Measurements from ENCODE around the gene CBX7. TPM values are rescaled to one million over a fixed set of nuclear protein-coding genes. Genes with fewer than 3 reads are reported as not detected.

CBX7 gene
- total RNA-seq, 1 experiment from 2014 or later: 7.9 TPM

DNA sequence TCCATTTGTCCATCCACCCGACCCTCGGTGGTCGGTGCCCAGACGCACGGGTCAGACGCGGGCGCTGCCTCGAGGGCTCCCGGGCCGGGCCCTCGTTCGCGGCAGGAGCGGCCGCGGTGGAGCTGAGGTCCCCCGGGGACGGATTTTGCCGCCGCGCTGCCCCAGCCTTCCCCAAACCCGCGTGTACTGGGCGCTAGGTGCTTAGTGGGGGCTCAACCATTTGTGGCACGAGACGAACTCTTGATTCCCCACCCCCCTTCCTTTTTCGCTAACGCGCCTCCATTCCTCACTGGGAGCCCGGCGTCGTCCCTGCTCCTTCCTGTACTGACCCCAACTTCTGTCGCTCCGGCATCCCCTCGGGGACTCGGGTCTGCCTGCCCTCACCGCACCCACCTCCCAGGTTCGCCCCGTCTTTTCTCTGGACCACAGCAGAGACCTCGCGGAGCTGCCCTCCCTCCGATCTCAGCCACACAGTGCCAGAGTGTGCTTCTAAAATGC is 789 bp upstream of the CBX7 start:
- Histone ChIP-seq H3K27me3 (peaks cover 24% of the 10 kb centered on the region), H3K9me3 (no peaks in the 10 kb centered on the region), H3K36me3 (no peaks in the 10 kb centered on the region), H3K4me3 (peak overlapping the region; percentile 58)
- no peak for DNase-seq

DNA sequence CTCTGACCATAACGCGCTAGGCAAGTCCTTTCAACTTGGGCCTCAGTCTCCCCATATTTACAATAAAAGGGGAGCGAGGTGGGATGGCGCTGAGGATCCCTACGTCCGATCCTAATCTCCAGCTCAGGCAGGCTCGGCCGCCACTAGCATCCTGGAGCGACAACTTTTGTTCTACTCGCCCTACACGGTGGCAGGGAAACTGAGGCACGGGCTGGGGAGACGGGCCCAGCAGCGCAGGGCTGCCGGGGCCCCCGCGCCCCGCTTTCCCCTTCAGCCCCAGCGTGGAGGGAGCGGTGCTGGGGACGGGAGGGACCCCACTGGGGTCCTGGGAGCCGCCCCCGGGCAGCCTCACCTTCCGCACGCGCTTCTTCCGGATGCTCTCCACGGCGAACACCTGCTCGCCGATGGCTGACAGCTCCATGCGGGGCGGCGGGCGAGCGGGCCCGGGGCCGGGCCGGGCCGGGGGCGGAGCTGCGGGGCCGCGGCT is 413 bp downstream of the CBX7 start:
- peak overlapping the region; percentile 58 for H3K4me3 ChIP-seq
- H3K9me3 ChIP-seq: no peaks in the 10 kb centered on the region
- H3K27me3 ChIP-seq: peaks cover 24% of the 10 kb centered on the region
- DNase-seq: no peak
- H3K36me3 ChIP-seq: no peaks in the 10 kb centered on the region

DNA sequence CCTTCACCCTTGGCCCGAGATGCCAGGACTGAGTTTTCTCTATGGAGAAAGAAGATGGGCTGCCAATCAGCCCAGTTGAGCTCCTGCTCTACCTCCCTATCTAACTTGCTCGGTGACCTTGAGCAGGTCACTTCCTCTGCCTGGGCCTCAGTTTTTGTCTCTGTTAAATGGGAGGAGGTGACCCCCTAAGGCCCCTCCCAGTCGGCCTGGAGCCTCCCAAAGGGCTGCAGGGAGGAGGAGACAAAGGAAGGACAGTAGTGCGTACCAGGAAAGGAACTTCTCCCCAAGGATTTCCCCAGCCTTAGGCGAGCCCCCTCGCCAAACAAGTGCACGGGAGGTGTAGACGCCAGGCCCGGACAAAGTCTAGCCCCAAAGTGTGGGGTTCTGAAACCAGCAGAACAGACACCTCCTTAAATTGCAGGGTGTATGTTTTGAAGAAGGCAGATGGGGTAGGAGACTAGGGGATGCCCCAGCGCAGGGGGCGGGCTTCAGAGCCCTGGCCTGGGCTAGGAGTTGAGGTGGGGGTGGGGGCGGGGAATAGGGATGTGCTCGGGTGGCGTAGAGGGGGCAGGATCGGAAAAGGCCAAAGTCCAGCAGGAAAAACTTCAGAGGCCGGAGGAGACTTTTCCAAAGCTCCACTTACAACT is 1.0 kb downstream of the CBX7 start:
- H3K36me3 ChIP-seq: no peaks in the 10 kb centered on the region
- no peak for DNase-seq
- no peaks in the 10 kb centered on the region for H3K9me3 ChIP-seq
- no peak overlapping the region; the same call in 1 of the 2 replicates for H3K4me3 ChIP-seq
- H3K27me3 ChIP-seq: peaks cover 24% of the 10 kb centered on the region

DNA sequence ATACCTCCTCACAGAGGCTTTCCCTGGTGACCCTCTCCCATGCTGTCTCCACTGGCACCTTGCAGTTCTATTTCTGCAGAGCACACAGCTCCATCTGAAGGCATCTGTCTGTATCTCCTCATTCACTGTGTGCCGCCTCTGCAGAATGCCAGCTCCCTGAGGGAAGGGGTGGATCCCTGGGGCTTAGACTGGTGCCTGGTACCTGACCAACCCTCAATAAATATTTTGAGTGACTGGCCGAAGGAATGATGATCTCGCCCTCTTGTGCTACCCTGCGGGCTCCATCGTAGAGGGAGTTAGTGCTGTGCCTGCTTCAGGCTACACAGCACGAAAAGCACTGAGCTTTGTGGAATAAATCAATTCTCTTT is 1.6 kb downstream of the CBX7 start:
- Histone ChIP-seq H3K36me3 (no peaks in the 10 kb centered on the region), H3K9me3 (no peaks in the 10 kb centered on the region), H3K4me3 (no peak overlapping the region), H3K27me3 (peaks cover 24% of the 10 kb centered on the region)
- DNase-seq: no peak

DNA sequence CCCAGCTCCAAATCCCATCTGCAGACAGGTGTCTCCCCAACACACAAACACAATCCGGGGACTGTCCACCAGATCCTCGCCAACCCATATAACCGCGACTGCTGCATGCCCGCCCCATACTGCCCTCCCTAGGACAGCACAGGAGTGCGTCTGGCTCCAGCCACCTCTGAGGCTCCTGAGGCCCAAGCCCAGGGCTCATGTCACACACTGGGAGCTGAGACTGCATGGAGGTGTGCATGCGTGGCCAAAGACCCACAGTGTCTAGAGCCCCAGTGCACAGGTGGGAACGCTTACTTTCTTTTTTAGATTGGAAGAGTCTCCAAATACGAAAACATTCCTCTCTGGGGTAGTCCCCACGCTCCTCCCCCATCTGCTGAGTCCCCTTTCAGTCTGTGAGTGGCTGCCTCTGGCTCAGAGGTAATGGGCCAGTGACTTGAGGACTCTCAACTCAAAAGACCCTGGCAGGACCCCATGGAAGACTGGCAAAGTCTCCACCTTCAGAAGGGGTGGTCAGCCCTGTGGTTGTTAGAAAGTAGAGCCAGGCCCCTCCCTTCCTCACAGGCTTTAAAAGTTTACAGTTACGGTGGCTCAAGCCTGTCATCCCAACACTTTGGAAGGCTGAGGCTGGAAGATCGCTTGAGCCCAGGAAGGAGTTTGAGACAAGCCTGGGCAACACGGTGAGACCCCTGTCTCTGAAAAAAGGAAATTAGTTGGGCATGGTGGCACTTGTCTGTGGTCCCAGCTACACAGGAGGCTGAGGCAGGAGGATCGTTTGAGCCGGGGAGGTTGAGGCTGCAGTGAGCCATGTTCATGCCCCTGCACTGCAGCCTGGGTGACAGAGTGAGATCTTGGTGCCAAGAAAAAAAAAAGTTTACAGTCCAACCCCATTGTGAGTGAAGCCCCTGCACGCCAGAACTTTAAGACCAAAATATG is 2.3 kb downstream of the CBX7 start:
- Histone ChIP-seq H3K27me3 (peaks cover 21% of the 10 kb centered on the region), H3K9me3 (no peaks in the 10 kb centered on the region), H3K4me3 (no peak overlapping the region), H3K36me3 (no peaks in the 10 kb centered on the region)
- DNase-seq: no peak

DNA sequence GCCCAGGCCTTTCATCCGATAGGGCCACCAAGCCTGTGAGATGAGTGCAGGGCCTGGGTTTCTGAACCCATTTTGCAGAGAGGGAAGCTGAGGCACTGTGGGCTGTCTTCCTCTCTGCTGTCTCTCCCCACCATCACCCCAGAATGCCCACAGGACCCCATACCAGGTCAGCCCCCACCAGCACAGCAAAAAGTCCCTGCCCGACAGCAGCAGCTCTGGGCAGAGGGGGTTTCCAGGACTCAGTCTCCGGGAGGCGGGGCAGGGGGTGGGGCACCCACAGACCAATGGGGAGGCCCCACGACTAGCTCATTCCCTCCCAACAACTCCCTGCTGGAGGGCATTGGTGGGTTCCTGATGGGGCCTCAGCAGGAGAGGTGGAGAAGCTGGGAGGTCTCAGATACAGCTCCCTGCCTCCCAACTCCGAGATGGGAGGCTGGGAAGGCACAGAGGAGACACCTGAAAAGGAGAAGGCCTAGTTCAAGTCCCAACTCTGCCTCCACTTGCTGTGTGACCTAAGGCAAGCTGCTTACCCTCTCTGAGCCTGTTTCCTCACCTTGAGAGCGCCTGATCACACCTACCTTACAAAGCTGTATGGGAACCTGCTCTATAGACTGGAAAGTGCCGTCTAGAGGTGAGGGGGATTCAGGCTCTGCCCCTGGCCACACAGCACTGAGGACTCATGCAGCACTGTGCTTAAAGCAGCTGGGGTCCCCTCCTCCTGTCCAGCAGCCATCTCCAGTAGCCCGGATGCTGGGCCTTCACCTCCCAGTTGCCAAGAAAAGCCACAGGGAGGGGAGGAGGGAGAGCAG is 3.5 kb downstream of the CBX7 start:
- H3K4me3 ChIP-seq: no peak overlapping the region
- H3K27me3 ChIP-seq: peaks cover 9% of the 10 kb centered on the region
- peak; percentile 27 for DNase-seq
- H3K36me3 ChIP-seq: no peaks in the 10 kb centered on the region
- H3K9me3 ChIP-seq: no peaks in the 10 kb centered on the region

DNA sequence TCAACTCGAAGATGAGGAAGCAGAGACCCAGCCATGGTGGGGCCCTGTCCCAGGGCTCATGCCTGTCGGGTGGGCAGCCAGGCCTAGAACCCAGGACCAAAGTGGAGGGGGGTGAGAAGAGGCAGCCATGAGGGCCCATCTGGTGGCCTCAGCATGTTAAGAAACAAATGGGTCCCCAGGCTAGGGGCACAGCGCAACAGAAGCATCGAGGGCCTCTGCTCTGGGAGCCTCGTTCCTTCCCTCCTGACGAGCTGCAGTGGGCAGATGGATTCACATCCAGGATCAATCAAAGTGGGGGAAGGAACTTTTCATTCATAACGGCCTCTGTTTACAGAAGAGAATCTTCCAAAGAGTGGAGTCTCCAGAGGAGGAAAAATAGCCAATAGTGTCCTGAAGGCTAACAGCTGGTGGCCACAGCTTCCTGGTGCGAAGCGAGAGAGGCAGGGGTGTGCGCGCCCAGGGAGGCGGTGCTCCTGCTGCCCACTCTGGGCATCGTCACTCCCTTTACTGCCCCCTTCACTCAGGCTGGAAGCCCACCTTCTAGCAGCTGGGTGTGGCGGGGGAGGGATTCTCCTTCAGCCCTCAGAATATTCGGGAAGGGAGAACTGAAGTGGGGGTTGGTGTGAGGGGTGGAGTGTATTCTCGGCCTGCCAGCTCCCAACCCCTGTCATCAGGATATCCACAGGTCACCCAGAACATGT is 4.3 kb downstream of the CBX7 start:
- Histone ChIP-seq H3K4me3 (no peak overlapping the region), H3K27me3 (peaks cover 2% of the 10 kb centered on the region), H3K36me3 (no peaks in the 10 kb centered on the region), H3K9me3 (no peaks in the 10 kb centered on the region)
- DNase-seq: no peak

DNA sequence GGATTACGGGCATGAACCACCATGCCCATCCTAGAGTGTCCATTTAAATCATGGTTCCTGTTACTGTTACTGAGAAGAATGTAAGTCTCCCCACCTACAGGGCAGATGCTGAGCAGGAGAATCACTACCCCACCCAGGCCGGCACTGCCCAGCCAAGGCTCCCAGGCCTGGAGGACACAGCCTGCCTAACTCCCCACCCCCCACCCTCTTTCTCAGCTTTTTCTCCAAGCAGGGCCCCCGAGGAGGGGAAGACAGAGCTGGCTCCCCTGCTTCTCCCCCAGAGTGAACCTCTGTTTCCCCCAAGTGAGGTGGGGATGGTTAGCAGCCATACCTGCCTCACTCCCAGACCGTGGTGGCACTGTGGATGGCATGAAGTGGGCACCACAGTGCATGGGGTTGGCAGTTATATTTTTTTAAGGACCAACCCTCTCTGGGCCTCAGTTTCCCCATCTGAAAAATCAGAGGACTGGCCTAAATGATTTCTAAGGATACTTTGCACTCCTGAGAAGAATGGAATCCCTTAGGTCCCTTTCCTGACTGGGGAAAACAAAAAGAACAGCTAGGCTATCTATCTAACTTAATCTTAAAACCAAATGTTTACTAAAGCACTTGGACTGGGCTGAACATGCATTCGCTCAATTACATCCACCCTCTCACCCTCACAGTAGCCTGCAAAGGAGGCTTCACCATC is 5.0 kb downstream of the CBX7 start:
- Histone ChIP-seq H3K4me3 (no peak overlapping the region), H3K27me3 (no peaks in the 10 kb centered on the region), H3K36me3 (no peaks in the 10 kb centered on the region), H3K9me3 (no peaks in the 10 kb centered on the region)
- no peak for DNase-seq

DNA sequence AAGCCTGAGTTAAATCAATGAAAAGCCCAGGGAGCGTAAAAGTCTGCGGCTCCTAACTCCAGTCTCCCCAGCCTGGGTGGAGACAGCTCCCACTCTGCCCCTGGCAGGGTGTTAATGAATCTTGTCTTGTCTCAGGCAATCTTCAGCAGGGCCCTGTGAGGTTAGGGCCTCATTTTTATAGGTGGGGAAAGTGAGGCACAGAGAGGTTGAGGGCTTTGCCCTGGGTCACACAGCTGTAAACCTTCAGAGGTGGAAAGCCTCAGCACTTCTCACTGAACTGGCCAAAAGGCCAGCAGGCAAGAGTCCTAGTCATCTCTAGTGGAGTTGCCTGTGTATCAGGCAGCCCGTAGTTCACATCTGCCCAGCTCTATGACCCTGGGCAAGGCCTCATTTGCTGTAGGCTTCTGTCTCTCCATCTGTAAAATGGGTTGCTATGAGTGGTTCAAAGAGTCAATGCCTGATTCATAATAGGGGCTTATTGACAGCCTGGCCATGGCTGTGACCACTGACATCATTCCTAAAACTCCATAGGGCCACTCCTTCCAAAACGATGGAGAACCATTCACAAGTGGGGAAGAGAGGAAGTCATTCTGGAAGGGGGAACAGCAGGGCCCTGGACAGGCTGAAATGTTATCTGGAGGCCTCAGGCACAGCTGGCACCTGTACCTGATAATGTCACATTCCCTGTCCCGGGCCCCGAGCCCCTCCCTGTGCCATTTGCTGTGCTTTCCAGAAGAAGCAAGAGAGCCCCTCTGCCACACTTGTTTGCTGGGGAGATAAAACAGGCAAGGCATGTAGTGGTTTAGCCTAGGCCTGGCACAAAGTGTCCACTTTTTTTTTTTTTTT is 6.0 kb downstream of the CBX7 start:
- H3K4me3 ChIP-seq: no peak overlapping the region; the same call in 1 of the 2 replicates
- H3K27me3 ChIP-seq: no peaks in the 10 kb centered on the region
- H3K36me3 ChIP-seq: no peaks in the 10 kb centered on the region
- no peak for DNase-seq
- no peaks in the 10 kb centered on the region for H3K9me3 ChIP-seq

DNA sequence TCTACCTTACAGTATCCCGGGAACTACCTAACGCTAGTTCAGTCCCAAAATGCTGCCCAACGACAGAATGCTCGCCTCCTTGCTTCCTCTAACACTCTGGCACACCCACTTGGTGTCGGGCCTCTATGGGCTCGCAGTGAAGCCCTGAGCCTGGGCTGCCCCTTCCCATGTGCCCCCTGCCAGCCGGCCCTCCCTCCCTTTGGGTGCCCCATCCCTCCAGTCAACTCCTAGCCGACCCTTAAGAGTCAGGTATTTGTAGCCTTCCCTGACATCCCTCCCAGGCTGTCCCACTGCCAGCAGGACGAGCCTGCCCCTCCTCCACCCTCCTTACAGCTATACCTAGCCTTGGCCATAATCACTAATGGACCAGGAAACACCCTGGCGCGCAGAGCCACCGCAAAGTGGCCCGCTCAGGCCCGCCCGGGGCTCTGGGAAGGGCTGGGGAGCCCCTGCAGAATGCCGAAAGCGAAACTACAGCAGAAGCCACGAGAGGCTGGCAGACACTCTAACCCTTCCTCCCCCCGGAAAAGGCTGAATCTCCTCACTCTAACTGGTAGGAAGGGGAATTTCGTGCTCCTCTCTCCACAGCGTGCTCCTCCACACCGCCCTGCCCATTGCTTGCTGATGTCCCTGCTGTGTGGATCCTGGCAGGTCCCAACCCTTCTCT is 8.2 kb downstream of the CBX7 start:
- no peaks in the 10 kb centered on the region for H3K27me3 ChIP-seq
- no peaks in the 10 kb centered on the region for H3K36me3 ChIP-seq
- no peaks in the 10 kb centered on the region for H3K9me3 ChIP-seq
- peak overlapping the region; percentile 81 for H3K4me3 ChIP-seq
- peak; percentile 40 for DNase-seq

DNA sequence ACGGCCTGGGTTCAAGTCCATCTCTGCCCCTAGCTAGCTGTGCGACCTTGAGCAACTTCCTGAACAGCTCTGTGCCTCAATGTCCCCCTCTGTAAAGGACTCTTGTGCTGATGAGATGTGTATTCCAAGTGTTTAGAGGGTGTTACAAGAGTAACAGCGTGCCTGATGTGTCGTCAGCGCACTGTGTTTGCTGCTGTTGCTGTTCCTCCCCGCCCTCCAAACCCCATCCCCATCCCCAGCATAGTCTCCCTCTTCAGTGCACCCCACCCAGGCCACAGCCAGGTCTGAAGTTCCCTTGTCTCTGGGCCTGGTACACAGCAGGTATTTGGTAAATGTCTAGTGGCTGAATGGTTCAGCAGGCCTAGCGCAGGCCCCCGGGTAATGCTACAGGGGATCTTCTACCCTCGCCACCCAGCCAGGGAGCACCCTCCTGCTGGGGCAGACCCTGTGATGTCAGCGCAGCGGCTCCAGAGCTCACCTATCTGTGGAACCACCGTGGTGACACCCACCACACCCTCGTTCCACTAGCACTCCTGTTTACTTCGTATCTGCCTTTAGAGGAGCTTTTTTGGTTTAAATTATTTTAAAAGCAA is 10.3 kb downstream of the CBX7 start:
- no peaks in the 10 kb centered on the region for H3K9me3 ChIP-seq
- no peak for DNase-seq
- H3K4me3 ChIP-seq: no peak overlapping the region

DNA sequence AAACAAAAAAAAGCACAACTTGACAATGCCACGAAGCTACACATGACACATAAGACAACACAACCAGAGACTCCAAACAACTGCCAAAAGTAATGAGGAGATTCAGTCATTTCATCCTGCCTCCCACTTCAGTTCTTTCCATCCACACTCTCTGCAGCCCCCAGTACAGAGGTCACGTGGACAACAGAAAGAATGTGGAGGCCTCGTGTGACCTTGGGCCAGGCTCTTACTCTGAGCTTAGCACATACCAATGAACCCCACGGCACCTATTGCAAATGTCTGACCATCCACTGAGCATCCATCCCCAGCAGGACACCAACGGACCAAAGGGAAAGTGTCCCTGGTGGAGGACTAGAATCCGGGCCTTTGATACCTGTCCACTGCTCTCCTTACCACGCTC is 12.5 kb downstream of the CBX7 start:
- H3K4me3 ChIP-seq: no peak overlapping the region
- DNase-seq: no peak
- H3K36me3 ChIP-seq: no peaks in the 10 kb centered on the region
- H3K9me3 ChIP-seq: no peaks in the 10 kb centered on the region
- no peaks in the 10 kb centered on the region for H3K27me3 ChIP-seq

More for the DNA sequence above, 10.3 kb downstream of the CBX7 start:
- no peaks in the 10 kb centered on the region for H3K36me3 ChIP-seq
- H3K27me3 ChIP-seq: no peaks in the 10 kb centered on the region

DNA sequence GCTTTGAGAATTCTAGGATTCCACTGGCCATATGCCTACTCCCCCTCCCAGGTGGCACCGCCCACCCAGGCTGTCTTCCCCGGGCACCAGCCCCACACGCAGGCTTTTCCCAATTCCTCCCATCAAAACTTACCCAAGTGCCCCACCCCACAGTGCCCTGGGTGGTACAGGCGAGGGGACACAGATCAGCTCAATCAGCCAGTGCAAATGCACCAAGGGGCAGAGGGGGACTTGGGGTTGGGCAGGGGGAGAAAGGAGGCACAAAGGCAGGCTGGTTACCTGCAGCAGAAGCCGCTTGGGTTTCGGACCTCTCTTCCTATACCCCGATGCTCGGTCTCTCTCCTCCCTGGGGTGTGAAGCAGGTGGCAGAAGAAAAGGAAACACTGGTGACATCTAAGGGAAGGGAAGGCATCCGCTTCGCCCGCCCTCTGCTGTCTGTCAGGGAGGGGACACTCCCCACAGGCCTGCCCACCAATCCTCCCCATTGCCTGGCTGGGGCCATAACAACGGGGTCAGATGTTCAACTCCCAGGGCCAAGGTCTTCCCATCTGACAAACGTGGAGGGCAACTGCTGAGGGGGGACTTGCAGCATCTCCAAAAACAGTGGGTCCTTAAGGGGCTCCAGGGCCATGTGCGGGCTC is 14.0 kb downstream of the CBX7 start:
- H3K36me3 ChIP-seq: no peaks in the 10 kb centered on the region
- no peaks in the 10 kb centered on the region for H3K9me3 ChIP-seq
- no peak overlapping the region for H3K4me3 ChIP-seq
- no peaks in the 10 kb centered on the region for H3K27me3 ChIP-seq
- DNase-seq: no peak

DNA sequence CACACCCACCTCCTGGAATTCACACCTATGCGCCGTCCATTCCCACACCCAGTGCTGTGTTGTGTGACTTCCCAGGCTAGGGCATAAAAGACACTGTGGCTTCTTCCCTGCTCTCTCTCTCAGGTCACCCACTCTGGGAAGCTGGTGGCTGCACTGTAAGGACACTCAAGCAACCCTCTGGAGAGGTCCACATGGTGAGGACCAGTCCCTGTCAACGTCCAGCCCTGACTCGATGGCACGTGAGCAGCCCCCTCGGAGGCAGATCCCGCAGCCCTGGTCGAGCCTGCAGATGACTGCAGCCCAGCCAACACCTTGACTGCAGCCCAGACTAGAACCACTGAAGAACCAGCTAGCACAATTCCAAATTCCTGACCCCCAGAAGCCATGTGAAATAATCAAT is 16.2 kb downstream of the CBX7 start:
- Histone ChIP-seq H3K27me3 (no peaks in the 10 kb centered on the region), H3K4me3 (no peak overlapping the region), H3K9me3 (no peaks in the 10 kb centered on the region), H3K36me3 (no peaks in the 10 kb centered on the region)
- DNase-seq: no peak

Data from MG63 (cell line).